SK-N-SH treated with all-trans-retinoic acid at 6 μM for 48 hours (cell line): Measurements from ENCODE around the gene ZPR1.

Experiments
- ATAC-seq: fragments of 200-7000 bp; cut with Tn5 transposase; 3 replicates; pipeline ENCODE4 v1.9.1; 2020; ENCODE audit warnings: mild to moderate bottlenecking, moderate library complexity
- ARNTL ChIP-seq: fragments of 450-650 bp; formaldehyde crosslinking; IDR thresholded peaks from 2 replicates; pipeline ENCODE4 v1.5.0; 2020; ENCODE audit warnings: low read depth, mild to moderate bottlenecking, moderate library complexity, borderline replicate concordance
- BACH2 ChIP-seq: fragments of 250-450 bp; sonication (Bioruptor Pico); IDR thresholded peaks from 2 replicates; pipeline ENCODE4 v1.9.0; 2021; ENCODE audit warnings: mild to moderate bottlenecking, borderline replicate concordance
- CREB5 ChIP-seq: fragments of 250-450 bp; sonication (Bioruptor Pico); IDR thresholded peaks from 2 replicates; pipeline ENCODE4 v1.5.1; 2020; ENCODE audit warnings: low read depth, mild to moderate bottlenecking, moderate library complexity
- CSDC2 ChIP-seq: fragments of 250-450 bp; sonication (Bioruptor Pico); IDR thresholded peaks from 2 replicates; pipeline ENCODE4 v1.5.0; 2020; ENCODE audit warnings: mild to moderate bottlenecking, moderate library complexity
- CSRNP3 ChIP-seq: fragments of 250-450 bp; sonication (Bioruptor Pico); IDR thresholded peaks from 2 replicates; pipeline ENCODE4 v1.5.1; 2021; ENCODE audit warnings: mild to moderate bottlenecking, moderate library complexity
- ESRRG ChIP-seq: fragments of 250-450 bp; sonication (Bioruptor Pico); IDR thresholded peaks from 2 replicates; pipeline ENCODE4 v1.6.1; 2021; ENCODE audit warnings: mild to moderate bottlenecking
- GLIS3 ChIP-seq: fragments of 250-450 bp; sonication (Bioruptor Pico); IDR thresholded peaks from 2 replicates; pipeline ENCODE4 v1.5.0; 2020; ENCODE audit warnings: mild to moderate bottlenecking, moderate library complexity
- ISL1 ChIP-seq: fragments of 250-450 bp; sonication (Bioruptor Pico); IDR thresholded peaks from 2 replicates; pipeline ENCODE4 v2.1.2; 2022; ENCODE audit warnings: mild to moderate bottlenecking, moderate library complexity
- OSR1 ChIP-seq: fragments of 250-450 bp; sonication (Bioruptor Pico); IDR thresholded peaks from 2 replicates; pipeline ENCODE4 v1.8.0; 2022; ENCODE audit warnings: moderate library complexity, mild to moderate bottlenecking, inconsistent platforms
- POU6F1 ChIP-seq: fragments of 250-450 bp; sonication (Bioruptor Pico); IDR thresholded peaks from 2 replicates; pipeline ENCODE4 v1.8.0; 2021; ENCODE audit warnings: low read depth, mild to moderate bottlenecking, moderate library complexity, borderline replicate concordance
- PPARA ChIP-seq: fragments of 250-450 bp; sonication (Bioruptor Pico); IDR thresholded peaks from 2 replicates; pipeline ENCODE4 v1.5.0; 2020; ENCODE audit warnings: mild to moderate bottlenecking, borderline replicate concordance
- RARB ChIP-seq: fragments of 250-450 bp; sonication (Bioruptor Pico); IDR thresholded peaks from 2 replicates; pipeline ENCODE4 v1.8.0; 2021; ENCODE audit warnings: mild to moderate bottlenecking, moderate library complexity
- TCF4 ChIP-seq: fragments of 250-450 bp; sonication (Bioruptor Pico); IDR thresholded peaks from 2 replicates; pipeline ENCODE4 v1.8.0; 2021; ENCODE audit warnings: mild to moderate bottlenecking, moderate library complexity, borderline replicate concordance
- TOX ChIP-seq: fragments of 250-450 bp; sonication (Bioruptor Pico); IDR thresholded peaks from 2 replicates; pipeline ENCODE4 v1.8.0; 2021; ENCODE audit warnings: mild to moderate bottlenecking, moderate library complexity, borderline replicate concordance
- TSHZ2 ChIP-seq: fragments of 250-450 bp; sonication (Bioruptor Pico); IDR thresholded peaks from 2 replicates; pipeline ENCODE4 v1.5.0; 2020; ENCODE audit warnings: mild to moderate bottlenecking, moderate library complexity
- ZC3H10 ChIP-seq: fragments of 250-450 bp; sonication (Bioruptor Pico); IDR thresholded peaks from 2 replicates; pipeline ENCODE4 v1.5.1; 2021; ENCODE audit warnings: mild to moderate bottlenecking, moderate library complexity
- ZFP3 ChIP-seq: fragments of 250-450 bp; sonication (Bioruptor Pico); IDR thresholded peaks from 2 replicates; pipeline ENCODE4 v1.5.0; 2020; ENCODE audit warnings: mild to moderate bottlenecking, moderate library complexity
- ZFP30 ChIP-seq: fragments of 450-650 bp; formaldehyde crosslinking; IDR thresholded peaks from 2 replicates; pipeline ENCODE4 v1.5.0; 2022; ENCODE audit warnings: mild to moderate bottlenecking, moderate library complexity
- ZNF565 ChIP-seq: fragments of 450-650 bp; formaldehyde crosslinking; conservative IDR thresholded peaks from 2 replicates; pipeline ENCODE4 v1.5.0; 2020; ENCODE audit warnings: low read depth, mild to moderate bottlenecking, moderate library complexity
- ZNF70 ChIP-seq: fragments of 450-650 bp; formaldehyde crosslinking; IDR thresholded peaks from 2 replicates; pipeline ENCODE4 v1.5.0; 2020; ENCODE audit warnings: mild to moderate bottlenecking, moderate library complexity
- ZNF8 ChIP-seq: fragments of 450-650 bp; formaldehyde crosslinking; IDR thresholded peaks from 2 replicates; pipeline ENCODE4 v1.5.0; 2020; ENCODE audit warnings: mild to moderate bottlenecking, moderate library complexity

ZPR1 gene

GRCh38 chr11:116750070-116750718 lies 37.6 kb downstream of the ZPR1 start (continued):
- TF ChIP-seq CREB5 (CRISPR knock-in tag) (no peak), POU6F1 (CRISPR knock-in tag) (no peak), PPARA (CRISPR knock-in tag) (no peak), GLIS3 (no peak)

- TF ChIP-seq TOX (CRISPR knock-in tag) (no peak), ZNF8 (CRISPR knock-in tag) (no peak), CREB5 (CRISPR knock-in tag) (no peak), ESRRG (no peak), PPARA (CRISPR knock-in tag) (no peak), TCF4 (CRISPR knock-in tag) (no peak), ZC3H10 (no peak), BACH2 (CRISPR knock-in tag) (no peak), ZNF565 (no peak), RARB (CRISPR knock-in tag) (no peak), ZFP30 (CRISPR knock-in tag) (no peak), OSR1 (CRISPR knock-in tag) (no peak), TSHZ2 (CRISPR knock-in tag) (no peak), CSRNP3 (CRISPR knock-in tag) (no peak), ISL1 (CRISPR knock-in tag) (no peak), ZFP3 (CRISPR knock-in tag) (no peak), ZNF70 (CRISPR knock-in tag) (no peak), GLIS3 (no peak)
- ATAC-seq: no peak; the same call in 2 of the 3 replicates
These were observed 45.7 kb downstream of the ZPR1 start for GRCh38 chr11:116742104-116742503.

GRCh38 chr11:116740741-116741140 lies 47.1 kb downstream of the ZPR1 start:
- ATAC-seq: no peak

GRCh38 chr11:116738975-116739374 lies 48.8 kb downstream of the ZPR1 start:
- no peak for ATAC-seq
- no peak for TF ChIP-seq ZFP3 (CRISPR knock-in tag)
- no peak for TF ChIP-seq CSDC2 (CRISPR knock-in tag)
- TF ChIP-seq CREB5 (CRISPR knock-in tag): no peak
- TF ChIP-seq PPARA (CRISPR knock-in tag): no peak
- TF ChIP-seq ISL1 (CRISPR knock-in tag): no peak

More at GRCh38 chr11:116740741-116741140, 47.1 kb downstream of the ZPR1 start:
- TF ChIP-seq TCF4 (CRISPR knock-in tag) (no peak), ZC3H10 (no peak), TOX (CRISPR knock-in tag) (no peak), BACH2 (CRISPR knock-in tag) (no peak), ARNTL (CRISPR knock-in tag) (no peak)
- TF ChIP-seq, all 23 proteins: peak for 0
